Smooth muscle cell of the coronary artery (primary cell): ENCODE data around the gene NUCKS1. TPM values are rescaled to one million over a fixed set of nuclear protein-coding genes. Genes with fewer than 3 reads are reported as not detected.

ENCODE experiments used
- total RNA-seq: library from RNA; depleted of rRNA; stranded (reverse); fragments of >200 nt; gene quantifications from 2 replicates; pipeline ENCODE4 v1.2.3, GENCODE V29; 2014; ENCODE audit warnings: low replicate concordance

NUCKS1 gene
- total RNA-seq, result 79.8 and 100 TPM in 2 replicates

GRCh38 chr1:205750138-205751035, at the start of gene NUCKS1:
TSS of gene NUCKS1 (minus strand) at chr1:205750182. CDS start at chr1:205749973, 209 bp downstream.

GRCh38 chr1:205775015-205775716, 25.2 kb upstream of the NUCKS1 start, which contains the start of gene RAB29:
TSS of gene RAB29 (minus strand) at chr1:205775482. CDS start at chr1:205774956, 526 bp downstream.

GRCh38 chr1:205680073-205680851, 69.7 kb downstream of the NUCKS1 start, which contains the start of gene SLC45A3:
TSS of gene SLC45A3 (minus strand) at chr1:205680509. CDS start at chr1:205664656, 15,853 bp downstream.

Other genes with a start within 250 kb of the NUCKS1 start
- gene CDK18, start 245.5 kb downstream of the NUCKS1 start, total RNA-seq, result 0.47 and 1.1 TPM in 2 replicates
- gene ELK4, start 118.2 kb downstream of the NUCKS1 start, total RNA-seq, result 3.5 and 7.4 TPM in 2 replicates
- gene SLC45A3, start 69.7 kb downstream of the NUCKS1 start, total RNA-seq, result 0.82 and 5.9 TPM in 2 replicates
- 19.2 and 30.4 TPM in 2 replicates for gene RAB29, start 25.3 kb upstream of the NUCKS1 start, total RNA-seq
- 8.4 and 11.1 TPM in 2 replicates for gene SLC41A1, start 63.0 kb upstream of the NUCKS1 start, total RNA-seq
- gene PM20D1, start 100.0 kb upstream of the NUCKS1 start, total RNA-seq, result 0.15 TPM in 1 of 2 replicates, not detected in the other
- gene SLC26A9, start 193.3 kb upstream of the NUCKS1 start, total RNA-seq, result 0.08 TPM in 1 of 2 replicates, not detected in the other